AG10803 (cell line): ENCODE results near the gene GAS2L1.

Experiments used
- DNase-seq: peaks from one replicate; pipeline ENCODE4 v3.0.0; 2010; ENCODE audit warnings: low read depth
- H3K4me3 ChIP-seq: 2 replicates; pipeline ENCODE4 v1.5.1; 2011; ENCODE audit warnings: mild to moderate bottlenecking, low read length, control low read depth
- CTCF ChIP-seq: conservative IDR thresholded peaks from 2 replicates; pipeline ENCODE4 v1.5.1; 2011; ENCODE audit warnings: mild to moderate bottlenecking, low read length, control low read depth, inconsistent platforms

Gene GAS2L1

DNA sequence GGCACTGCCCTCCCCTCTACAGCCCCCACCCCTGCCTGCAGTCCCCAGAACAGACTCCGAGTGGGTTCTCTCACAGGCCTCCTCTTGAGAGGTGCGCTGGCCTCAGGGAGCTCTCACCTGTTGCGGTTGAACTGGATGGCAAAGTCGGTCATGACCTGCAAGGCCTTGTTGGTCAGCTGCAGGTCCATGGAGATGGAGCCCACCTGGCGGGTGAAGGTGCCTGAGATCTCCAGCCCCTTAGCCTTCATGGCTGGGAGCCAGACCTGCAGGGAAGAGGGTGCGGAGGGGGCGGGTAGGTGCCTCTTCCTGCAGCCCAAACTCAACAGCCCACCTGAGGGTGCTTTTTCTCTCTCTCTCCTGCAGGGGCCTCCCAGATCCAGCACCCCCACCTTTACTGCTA lies 27.7 kb downstream of the GAS2L1 start:
- DNase-seq: no peak
- no peak overlapping the region for H3K4me3 ChIP-seq
- TF ChIP-seq CTCF: no peak

- no peak overlapping the region for H3K4me3 ChIP-seq
- no peak for TF ChIP-seq CTCF
- DNase-seq: no peak
These were observed 28.4 kb downstream of the GAS2L1 start for GRCh38 chr22:29334696-29335344.

DNA sequence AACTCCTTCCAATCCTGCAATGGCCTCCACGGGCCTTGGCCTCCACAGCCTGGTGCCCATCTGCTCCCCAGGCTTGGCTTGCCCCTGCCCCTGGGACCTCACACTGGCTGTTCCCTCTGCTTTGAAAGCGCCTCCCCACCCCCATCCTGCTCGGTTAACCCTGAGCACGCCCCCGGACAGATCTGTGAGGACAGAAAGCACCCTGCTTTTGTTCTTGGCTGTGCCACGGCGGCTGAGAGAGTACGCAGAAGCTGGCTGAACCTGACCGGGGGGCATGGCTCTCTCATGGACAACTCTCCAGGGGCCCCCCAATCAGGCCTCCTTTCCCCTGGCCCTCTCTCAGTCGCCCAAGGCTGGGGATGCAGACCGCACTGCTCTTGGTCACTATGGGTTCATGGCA lies 29.2 kb downstream of the GAS2L1 start:
- no peak overlapping the region for H3K4me3 ChIP-seq
- TF ChIP-seq CTCF: no peak
- DNase-seq: no peak

GRCh38 chr22:29336751-29337490 lies 30.5 kb downstream of the GAS2L1 start:
- DNase-seq: no peak
- H3K4me3 ChIP-seq: no peak overlapping the region
- TF ChIP-seq CTCF: no peak

- no peak for TF ChIP-seq CTCF
- H3K4me3 ChIP-seq: no peak overlapping the region
- no peak for DNase-seq
These were observed 31.3 kb downstream of the GAS2L1 start for GRCh38 chr22:29337631-29338284.

GRCh38 chr22:29338398-29338797 lies 31.9 kb downstream of the GAS2L1 start:
- no peak for DNase-seq
- TF ChIP-seq CTCF: no peak
- no peak overlapping the region for H3K4me3 ChIP-seq
